Activated effector memory CD4-positive, alpha-beta T cell treated with Interleukin-2 at 50 U/mL for 16 hours (primary cell): ENCODE data around the gene PGD.
"Not testable (repeated sequence)": the region's sequence is repeated elsewhere in the genome, so short reads cannot be mapped to it uniquely, and the experiment has no call there.

Source experiments
- DNase-seq: peaks from one replicate; pipeline ENCODE4 v3.0.0-alpha.2; 2020

PGD gene

DNA sequence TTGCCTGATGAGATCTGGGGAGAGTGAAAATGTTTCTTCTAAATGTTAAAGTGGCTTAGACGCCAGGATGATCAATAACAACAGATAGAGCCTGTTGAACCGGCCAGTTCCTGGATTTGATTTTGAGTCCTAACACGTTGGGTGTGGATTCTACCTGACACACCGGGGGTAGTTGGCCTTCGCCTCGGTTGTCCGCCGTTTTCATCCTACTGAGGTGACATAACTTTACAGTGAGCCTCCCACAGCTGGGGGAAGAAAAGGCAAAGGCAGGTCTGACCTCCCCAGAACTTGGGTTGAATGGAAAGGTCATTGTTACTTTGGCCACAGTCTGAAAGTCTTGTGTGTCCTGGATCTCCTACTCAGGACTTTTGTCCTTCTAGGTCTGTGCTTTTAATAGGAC, 1.1 kb downstream of the PGD start:
- no peak for DNase-seq

- DNase-seq, result no peak
Measured at GRCh38 chr1:10401281-10401680, 2.4 kb downstream of the PGD start.

DNA sequence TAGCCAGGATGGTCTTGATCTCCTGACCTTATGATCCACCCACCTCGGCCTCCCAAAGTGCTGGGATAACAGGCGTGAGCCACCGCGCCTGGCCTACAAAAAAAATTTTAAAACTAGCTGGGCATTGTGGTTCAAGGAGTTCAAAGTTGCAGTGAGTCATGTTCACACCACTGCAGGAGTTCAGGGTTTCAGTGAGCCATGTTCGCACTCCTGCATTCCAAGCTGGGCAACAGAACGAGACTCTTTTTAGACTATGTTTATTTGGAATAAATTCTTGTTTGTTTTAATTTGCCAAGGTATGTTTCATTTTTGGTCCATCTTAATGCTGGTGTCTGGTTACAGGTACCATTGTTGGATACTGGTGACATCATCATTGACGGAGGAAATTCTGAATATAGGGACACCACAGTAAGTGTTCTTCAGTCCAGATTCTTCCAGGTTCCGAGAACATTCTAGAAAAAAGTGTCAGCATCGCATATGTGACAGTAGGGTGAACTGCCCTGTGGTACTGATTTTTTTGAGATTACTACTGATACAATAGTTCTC, 3.9 kb downstream of the PGD start:
- DNase-seq, result no peak

GRCh38 chr1:10407201-10407600, 8.3 kb downstream of the PGD start:
- DNase-seq, result no peak

- DNase-seq, result no peak
Measured at GRCh38 chr1:10415211-10415930, 16.5 kb downstream of the PGD start.

DNA sequence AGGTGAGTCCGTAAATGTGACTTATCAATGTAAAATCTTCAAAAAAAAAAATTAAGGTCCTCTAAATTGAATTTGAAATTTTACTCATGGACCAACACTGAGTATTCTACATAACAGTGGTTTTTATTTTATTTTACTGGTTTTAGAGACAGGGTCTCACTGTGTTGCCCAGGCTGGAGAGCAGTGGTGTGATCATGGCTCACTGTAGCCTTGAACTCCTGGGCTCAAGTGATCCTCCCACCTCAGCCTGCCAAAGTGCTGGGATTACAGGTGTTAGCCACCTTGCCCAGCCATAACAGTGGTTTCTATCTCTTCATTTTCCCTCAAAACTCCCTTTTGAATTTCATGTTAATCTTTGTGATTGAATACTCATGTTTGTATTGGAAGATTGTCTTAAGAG, 17.1 kb downstream of the PGD start:
- DNase-seq, result not testable (repeated sequence)

DNA sequence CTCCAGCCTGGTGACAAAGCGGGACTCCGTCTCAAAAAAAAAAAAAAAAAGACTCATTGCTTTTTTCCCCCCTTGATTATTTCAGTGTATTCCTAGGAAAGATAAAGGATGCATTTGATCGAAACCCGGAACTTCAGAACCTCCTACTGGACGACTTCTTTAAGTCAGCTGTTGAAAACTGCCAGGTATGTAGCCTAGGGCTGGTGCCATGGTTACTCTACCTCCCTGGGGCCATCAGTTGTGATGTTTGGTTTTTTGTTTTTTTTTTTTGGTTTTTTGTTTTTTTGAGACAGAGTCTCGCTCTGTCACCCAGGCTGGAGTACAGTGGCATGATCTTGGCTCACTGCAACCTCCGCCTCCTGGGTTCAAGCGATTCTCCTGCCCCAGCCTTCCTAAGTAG, 19.9 kb downstream of the PGD start:
- DNase-seq, result not testable (repeated sequence)

DNA sequence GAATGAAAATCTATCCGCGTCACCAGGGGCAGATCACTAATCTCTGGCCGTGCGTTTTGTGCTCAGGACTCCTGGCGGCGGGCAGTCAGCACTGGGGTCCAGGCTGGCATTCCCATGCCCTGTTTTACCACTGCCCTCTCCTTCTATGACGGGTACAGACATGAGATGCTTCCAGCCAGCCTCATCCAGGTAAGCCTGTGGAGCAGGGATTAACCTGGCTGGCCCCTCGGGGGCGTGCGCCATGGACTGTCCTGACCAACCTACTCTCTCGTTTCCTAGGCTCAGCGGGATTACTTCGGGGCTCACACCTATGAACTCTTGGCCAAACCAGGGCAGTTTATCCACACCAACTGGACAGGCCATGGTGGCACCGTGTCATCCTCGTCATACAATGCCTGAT, 20.5 kb downstream of the PGD start:
- DNase-seq, result no peak

DNA sequence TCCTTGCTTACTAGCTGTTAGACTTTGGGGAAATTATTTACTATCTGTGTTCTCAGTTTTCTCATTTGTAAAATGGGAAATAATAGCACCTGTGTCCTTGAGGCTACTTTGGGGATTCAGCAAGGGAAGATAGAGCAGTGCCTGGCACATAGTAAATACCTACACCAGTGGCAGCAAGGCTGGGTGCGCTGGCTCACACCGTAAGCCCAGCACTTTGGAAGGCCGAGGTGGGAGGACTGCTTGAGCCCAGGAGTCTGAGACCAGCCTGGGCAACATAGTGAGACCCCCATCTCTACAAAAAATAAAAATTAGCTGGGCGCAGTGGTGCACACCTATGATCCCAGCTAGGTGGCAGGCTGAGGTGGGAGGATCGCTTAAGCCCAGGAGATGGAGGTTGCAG, 22.8 kb downstream of the PGD start:
- DNase-seq, result no peak

- no peak for DNase-seq
Measured at GRCh38 chr1:10424034-10424433, 25.2 kb downstream of the PGD start.

DNA sequence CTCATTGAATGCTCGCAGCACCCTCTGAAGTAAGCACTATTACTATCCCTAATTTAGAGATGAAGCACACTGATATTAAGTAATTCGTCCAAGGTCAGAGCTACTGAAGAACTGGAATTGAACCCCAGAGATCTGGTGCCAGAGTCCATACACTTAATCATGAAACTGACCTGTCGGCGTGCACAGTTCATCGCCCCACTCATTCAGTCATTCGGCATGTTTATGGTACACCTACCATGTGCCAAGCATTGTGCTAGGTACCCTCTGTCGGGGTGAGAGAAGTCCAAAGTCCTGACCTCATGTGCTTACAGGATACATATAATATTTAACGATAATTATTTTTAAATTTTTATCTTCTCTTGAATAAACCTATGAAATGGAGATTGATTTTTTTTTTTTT, 25.8 kb downstream of the PGD start:
- no peak for DNase-seq

DNA sequence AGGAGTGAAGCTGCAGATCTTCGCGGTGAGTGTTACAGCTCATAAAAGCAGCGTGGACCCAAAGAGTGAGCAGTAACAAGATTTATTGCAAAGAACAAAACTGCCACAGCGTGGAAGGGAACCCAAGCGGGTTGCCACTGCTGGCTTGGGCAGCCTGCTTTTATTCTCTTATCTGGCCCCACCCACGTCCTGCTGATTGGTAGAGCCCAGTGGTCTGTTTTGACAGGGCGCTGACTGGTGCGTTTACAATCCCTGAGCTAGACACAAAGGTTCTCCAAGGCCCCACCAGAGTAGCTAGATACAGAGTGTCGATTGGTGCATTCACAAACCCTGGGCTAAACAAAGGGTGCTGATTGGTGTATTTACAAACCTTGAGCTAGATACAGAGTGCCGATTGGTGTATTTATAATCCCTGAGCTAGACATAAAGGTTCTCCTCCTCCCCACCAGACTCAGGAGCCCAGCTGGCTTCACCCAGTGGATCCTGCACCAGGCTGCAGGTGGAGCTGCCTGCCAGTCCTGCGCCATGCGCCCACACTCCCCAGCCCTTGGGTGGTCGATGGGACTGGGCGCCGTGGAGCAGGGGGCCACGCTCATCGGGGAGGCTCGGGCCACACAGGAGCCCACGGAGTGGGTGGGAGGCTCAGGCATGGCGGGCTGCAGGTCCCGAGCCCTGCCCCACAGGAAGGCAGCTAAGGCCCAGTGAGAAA, 27.1 kb downstream of the PGD start:
- not testable (repeated sequence) for DNase-seq

- DNase-seq, result not testable (repeated sequence)
Measured at GRCh38 chr1:10426535-10426848, 27.6 kb downstream of the PGD start.

GRCh38 chr1:10428984-10429383, 30.1 kb downstream of the PGD start:
- DNase-seq, result no peak

GRCh38 chr1:10429868-10430215, 31.0 kb downstream of the PGD start:
- no peak for DNase-seq

GRCh38 chr1:10430216-10431069, 31.6 kb downstream of the PGD start, which contains the start of gene CENPS:
TSS of gene CENPS (plus strand) at chr1:10430433. CDS start at chr1:10430518, 85 bp downstream.
- DNase-seq, result peak; percentile 81

DNA sequence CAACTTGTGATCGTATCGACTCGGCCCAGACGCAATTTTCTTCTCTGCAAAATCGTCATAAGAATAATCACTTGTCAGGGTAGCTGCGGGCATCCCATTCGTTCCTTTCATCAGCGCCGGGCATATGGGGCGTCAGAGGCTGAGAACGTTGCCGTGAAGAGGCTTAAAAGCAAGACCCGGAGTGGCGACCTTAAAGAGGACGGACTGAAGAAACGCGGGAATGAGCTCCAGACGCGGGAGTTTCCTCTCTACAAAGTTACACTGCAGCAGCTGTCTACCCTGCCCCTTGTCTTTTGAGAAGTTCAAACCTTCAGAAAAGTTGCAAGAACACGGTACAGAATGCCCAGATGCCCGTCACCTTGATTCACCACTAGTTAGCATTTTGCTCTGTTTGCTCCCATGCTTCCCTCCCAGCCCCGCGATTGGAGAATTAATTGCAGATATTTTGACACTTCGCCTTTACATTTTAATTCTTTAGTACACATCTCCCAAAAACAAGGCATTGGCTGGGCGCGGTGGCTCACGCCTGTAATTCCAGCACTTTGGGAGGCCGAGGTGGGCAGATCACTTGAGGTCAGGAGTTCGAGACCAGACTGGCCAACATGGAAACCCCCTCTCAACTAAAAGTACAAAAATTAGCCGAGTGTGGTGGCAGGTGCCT, 32.3 kb downstream of the PGD start:
- no peak for DNase-seq

GRCh38 chr1:10432910-10433700, 34.2 kb downstream of the PGD start:
- DNase-seq, result no peak

- DNase-seq, result no peak
Measured at GRCh38 chr1:10433790-10434189, 34.9 kb downstream of the PGD start.

DNA sequence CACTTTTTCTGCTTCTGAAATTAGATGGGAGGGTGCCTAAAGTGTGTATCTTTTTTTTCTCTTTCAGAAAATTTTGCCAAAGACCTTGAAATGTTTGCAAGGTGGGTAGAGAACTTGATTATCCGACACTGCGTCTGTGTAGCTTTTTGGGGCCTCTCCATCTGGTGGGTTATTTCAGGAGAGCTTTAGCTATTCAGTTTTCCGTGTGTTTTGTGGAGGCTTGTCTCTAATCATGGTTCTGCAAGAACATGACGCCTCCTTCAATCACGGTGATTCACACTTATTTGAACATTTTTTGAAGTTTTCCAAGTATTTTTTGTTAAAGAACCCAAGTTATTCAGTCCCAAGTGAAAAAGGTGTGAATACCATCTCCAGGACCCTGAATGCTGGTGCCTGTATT, 35.7 kb downstream of the PGD start:
- DNase-seq, result no peak

DNA sequence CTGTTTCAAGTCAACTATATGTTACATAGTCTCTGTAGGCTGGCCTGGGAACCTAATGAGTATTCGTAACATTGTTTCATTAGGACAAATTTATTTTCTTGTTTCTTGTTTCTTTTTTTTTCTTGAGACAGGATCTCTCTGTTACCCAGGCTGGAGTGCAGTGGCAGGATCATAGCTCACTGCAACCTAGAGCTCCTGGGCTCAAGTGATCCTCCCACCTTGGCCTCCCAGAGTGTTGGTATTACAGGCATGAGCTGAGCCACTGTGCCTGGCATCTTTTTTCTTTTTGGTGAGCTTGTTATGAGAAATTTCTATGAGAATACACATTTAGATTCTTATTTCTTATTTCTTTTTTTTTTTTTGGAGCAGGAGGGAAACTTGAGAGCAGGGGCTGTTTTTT, 38.2 kb downstream of the PGD start:
- no peak for DNase-seq

DNA sequence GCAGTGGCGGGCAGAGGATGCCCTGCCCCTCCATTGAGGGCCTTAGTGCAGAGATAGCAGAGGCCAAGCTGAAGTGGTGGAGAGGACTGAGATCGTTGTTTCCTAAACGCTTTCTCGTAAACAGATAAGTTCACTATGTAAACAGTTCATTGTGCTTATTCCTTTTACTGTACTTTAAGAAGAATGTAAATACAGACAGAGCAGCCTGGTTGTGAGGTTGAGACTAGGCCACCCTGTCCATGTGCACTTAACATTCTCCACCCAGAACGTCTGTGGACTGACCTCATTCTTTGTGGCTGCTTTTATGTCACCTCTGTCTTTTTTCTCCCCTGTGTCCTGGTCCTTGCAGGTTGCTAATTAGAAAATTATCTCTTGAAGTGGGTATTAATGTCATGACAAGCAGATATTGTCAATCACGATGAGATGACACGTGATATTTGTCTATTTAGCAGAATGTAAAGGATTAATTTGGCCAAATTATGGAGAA, 39.9 kb downstream of the PGD start:
- DNase-seq, result no peak
